Tongue (tissue), 2 donors: ENCODE measurements around the gene MCM5. TPM values are rescaled to one million over a fixed set of nuclear protein-coding genes. Genes with fewer than 3 reads are reported as not detected.
A peak's percentile ranks its signal among the peaks of the same experiment; 100 is the strongest.

ENCODE experiments used
- DNase-seq: peaks from one replicate; pipeline ENCODE4 v3.0.0-alpha.2; 2015
- total RNA-seq: library from RNA; depleted of rRNA; stranded (reverse); fragments of >200 nt; gene quantifications from one replicate; pipeline ENCODE4 v1.2.3, GENCODE V29; 2014

Gene MCM5
- total RNA-seq, 1 donor from 2014 or later, result 26.7 TPM

DNA sequence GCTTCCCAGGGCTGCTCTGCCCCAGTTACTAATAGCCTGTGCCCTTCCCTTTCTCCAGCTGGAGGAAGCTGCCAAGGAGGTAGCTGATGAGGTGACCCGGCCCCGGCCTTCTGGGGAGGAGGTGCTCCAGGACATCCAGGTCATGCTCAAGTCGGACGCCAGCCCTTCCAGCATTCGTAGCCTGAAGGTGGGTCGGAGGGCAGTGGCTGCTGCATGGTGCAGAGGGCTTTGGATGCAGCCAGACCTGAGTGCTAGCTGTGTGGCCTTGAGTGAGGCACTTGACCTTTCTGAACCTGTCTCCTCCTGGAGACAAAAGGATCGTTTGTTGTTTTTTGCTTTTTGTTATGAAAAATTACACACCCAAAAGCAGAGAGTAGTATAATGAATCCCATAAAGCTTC is 3.4 kb downstream of the MCM5 start:
- DNase-seq, result no peak

DNA sequence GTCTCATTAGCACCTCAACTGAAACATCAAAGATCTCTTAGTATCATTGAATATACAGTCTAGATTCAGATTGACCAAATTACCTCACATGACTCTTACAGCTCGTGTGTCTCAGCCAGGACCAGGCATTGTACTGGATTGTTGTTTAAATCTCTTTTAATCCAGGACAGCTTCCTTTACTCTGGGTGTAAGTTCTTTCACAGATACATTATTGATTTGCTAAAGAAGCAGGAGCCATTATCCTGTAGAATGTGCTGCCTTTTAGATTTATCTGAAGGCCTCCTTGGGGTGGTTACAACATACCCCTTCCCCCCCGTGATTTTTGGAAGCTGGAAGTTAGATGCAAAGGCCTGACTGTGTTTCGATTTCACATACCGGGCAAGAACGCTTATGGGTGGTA is 4.2 kb downstream of the MCM5 start:
- DNase-seq, result no peak

DNA sequence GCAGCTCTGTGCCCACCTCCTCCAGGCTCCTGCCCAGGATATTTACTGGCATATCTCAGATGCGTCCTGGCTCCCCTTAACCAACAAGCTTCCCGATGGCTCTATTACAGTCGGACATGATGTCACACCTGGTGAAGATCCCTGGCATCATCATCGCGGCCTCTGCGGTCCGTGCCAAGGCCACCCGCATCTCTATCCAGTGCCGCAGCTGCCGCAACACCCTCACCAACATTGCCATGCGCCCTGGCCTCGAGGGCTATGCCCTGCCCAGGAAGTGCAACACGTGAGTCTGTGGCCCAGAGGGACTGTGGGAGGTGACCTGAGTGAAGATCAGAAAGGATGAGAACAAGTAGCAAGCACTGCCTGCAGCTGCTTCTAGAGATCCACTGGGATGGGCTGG is 6.5 kb downstream of the MCM5 start:
- DNase-seq, result no peak

DNA sequence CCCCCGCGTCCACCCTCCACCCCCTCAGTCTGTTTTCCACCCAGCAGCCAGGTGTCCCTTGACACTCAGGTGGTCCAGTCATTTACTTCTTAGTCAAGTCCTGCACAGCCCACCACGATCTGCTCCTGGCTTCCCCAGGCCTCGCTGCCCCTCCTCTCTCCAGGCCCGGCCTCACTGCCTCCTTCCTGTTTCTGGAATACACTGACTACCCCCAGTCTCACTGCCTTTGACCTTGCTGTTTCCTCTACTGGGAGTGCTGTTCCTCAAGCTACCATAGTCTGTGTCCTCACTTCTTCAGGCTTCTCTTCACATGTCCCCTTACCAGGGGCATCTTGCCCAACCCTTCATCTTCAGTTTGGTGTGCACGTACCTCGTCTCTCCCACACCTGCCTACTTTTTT is 7.4 kb downstream of the MCM5 start:
- no peak for DNase-seq

DNA sequence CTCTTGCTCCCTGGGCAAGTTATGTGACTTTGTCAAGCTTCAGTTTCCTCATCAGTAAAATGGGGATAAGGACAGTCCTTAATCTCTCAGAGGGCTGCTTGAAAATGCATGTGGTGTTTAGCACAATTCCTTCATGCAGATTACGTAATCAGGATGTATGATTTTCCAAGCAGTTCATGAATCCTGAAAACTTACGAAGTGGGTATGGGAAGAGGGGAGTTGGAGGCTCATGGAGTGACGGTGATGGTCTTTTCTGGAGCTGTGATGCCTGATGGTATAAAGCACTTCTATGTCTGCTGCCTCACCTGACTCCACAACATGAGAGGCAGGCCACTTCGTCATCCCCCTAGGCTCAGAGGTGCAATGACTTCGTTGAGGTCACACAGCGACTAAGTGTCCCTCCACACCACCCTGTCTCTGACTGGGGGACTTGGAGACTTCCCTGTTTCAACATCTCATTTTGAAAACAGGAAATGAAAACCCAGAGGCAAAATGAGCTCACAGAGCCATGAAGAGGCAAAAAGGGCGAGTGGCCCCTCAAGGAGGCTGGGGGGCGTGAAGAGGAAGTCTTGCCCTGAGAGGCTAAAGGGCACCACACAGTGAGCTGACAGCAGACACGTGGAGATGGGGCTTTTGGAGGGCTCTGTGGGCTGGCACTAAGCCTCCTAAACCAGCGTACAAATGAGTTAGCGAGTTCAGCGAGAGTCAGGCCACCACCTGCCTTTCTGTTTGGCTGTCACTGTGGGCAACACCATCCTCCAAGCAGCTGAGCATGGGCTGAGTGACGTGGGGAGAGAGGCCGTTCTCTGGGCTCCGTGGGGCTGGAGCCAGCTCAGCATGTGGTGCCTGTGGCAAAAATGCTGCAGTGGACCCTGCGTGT is 10.1 kb downstream of the MCM5 start:
- peak; percentile 55 for DNase-seq

DNA sequence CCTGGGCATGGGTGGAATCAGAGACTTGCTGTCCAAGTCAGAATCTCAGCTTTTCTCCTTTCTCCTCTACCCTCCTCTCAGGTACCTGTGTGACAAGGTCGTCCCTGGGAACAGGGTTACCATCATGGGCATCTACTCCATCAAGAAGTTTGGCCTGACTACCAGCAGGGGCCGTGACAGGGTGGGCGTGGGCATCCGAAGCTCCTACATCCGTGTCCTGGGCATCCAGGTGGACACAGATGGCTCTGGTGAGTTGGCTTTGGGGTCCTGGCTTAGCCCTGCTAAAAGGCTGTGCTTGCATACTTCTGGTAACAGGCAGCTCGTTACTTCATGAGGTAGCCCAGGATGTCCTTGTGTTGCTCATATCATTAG is 10.7 kb downstream of the MCM5 start:
- no peak for DNase-seq

DNA sequence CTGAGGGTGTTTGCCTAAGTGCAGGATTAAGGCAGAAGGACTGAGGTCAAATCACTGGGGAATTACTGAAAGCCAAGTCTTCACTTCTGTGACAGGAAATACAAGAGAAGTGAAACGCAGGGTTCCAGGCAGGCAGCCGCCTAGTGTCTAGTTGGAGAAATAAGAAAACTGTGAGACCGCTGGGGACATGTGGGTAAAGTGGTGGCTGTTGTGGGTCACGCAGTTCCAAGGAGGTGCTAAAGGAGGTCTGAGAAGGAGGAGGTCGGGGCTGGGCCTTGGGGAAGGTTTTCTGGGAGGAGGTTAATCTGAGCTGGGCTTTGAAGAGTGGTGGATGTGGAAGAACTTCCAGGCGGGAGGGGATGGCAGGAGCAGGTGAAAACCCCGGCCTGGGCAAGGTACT is 11.2 kb downstream of the MCM5 start:
- no peak for DNase-seq

DNA sequence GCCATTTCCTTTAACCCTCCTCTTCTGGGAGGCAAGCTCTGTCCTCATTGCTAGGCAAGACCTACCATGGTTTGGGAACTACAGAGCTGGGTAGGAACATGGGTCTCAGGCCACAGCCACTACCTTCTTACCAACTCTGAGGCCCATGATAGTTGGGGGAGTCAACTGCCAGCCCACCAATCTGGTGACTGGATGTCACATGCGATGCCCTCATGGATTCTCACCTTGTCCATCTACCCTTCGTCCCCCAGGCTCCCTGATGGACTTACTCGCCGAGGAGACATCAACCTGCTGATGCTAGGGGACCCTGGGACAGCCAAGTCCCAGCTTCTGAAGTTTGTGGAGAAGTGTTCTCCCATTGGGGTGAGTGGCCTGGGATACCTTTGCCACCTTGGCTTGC is 13.7 kb downstream of the MCM5 start:
- no peak for DNase-seq

DNA sequence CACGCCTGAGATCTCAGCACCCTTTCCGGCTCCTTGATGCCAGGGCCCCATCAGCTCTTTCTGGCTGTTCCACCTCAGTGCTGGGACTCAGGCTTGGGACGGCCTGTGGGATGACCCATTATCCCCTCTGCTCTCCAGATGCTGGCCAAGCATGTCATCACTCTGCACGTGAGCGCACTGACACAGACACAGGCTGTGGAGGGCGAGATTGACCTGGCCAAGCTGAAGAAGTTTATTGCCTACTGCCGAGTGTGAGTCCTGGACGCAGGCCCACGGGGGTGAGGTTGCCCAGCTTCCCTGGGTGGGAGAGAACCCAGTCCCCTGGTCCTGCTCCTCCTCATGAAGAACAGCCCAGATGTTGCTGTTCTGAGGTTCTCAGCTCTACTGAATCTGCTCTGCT is 17.7 kb downstream of the MCM5 start:
- no peak for DNase-seq

DNA sequence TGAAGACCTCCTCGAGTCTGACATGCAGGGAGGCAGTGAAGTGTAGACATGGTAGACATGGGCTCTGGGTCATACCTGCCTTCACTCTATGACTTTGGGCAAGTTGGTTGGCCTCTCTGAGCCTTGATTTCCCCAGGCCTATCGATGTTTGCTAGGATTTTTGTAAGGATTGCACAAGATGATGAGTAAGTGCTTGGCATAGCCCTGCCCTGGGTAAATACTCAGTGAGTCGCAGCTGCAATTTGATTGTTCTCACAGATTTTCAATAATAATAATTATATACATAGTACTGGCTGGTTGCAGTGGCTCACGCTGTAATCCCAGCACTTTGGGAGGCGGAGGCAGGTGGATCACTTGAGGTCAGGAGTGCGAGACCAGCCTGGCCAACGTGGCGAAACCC is 18.1 kb downstream of the MCM5 start:
- no peak for DNase-seq

DNA sequence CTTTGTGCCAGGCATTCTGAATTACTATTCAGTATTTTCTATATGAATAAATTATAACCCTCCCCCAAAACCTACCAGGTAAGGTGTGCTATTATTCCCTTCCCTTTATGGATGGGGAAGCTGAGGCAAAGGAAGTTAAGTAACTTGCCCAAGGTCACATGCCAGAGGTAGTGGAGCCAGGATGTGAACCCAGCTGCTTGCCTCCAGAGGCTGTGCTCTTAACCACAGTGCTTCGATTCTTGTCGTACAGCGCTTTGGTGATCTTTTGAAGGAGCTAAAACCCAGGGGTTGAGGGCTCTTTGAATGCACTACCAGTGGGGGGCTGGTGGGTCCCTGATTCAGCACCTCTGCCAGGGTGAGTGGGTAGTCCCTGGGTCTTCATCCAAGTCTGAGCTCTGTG is 18.8 kb downstream of the MCM5 start:
- no peak for DNase-seq

DNA sequence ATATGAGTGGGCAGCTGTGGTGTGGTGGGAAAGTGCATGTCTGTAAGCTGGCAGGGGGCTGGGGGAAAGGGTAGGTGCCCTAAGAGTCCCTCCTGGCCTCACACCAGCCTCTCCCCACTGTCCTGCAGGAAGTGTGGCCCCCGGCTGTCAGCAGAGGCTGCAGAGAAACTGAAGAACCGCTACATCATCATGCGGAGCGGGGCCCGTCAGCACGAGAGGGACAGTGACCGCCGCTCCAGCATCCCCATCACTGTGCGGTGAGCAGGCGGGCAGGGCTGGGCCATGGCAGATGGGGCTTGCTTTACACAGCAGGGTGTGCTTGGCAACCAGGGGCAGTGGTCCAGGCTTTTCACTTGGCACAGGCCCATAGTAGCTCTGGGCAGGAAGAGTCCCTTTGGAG is 19.8 kb downstream of the MCM5 start:
- no peak for DNase-seq

DNA sequence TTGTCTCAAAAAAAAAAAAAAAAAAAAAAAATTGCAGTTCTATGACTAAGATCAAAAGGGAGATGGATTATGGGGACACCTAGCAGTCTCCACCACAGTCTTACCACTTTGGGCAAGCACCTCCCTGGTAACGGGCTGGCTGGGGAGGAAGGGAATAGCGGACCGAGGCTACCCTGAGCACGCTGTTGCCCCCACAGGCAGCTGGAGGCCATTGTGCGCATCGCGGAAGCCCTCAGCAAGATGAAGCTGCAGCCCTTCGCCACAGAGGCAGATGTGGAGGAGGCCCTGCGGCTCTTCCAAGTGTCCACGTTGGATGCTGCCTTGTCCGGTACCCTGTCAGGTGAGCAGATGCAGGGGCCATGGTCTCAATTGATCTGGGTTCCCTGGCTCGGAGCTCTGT is 21.2 kb downstream of the MCM5 start:
- DNase-seq, result no peak

DNA sequence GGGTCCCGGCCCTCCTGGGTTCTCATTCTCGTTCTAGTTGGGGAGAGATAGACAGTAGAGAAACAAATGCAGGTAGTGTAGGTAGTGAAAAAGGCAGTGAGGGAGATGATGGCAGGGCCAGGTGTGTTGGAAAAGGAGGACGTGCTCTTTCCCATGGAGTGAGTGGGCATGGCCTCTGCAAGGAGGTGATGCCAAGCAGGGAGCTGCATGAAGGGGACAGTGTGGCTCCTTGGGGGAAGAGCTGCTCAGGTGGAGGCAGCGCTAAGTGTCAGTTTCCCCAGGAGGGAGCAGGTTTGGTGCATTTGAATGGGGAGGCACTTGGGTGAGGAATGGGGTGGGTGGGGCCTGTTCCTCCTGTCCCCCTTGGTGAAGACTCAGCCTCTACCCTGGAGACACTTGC is 22.2 kb downstream of the MCM5 start:
- DNase-seq, result no peak

DNA sequence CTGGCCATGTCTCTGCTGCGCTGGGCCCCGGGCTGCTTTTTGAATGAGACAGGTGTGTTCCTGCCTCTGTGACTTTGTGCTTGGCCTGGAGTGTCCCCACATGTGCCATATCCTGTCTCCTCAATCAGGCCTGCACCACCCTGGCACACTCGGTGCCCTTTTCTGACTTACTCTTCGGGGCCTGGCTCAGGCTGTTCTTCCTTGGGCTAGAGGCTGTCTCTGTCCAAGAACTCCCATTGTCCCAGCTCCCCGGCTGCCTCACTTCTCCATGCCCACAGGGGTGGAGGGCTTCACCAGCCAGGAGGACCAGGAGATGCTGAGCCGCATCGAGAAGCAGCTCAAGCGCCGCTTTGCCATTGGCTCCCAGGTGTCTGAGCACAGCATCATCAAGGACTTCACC is 23.0 kb downstream of the MCM5 start:
- DNase-seq, result no peak

DNA sequence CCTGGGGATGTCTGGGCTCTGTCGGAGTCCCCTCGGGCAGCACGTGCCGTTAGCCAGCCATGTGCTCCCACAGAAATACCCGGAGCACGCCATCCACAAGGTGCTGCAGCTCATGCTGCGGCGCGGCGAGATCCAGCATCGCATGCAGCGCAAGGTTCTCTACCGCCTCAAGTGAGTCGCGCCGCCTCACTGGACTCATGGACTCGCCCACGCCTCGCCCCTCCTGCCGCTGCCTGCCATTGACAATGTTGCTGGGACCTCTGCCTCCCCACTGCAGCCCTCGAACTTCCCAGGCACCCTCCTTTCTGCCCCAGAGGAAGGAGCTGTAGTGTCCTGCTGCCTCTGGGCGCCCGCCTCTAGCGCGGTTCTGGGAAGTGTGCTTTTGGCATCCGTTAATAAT is 24.1 kb downstream of the MCM5 start:
- DNase-seq, result no peak

DNA sequence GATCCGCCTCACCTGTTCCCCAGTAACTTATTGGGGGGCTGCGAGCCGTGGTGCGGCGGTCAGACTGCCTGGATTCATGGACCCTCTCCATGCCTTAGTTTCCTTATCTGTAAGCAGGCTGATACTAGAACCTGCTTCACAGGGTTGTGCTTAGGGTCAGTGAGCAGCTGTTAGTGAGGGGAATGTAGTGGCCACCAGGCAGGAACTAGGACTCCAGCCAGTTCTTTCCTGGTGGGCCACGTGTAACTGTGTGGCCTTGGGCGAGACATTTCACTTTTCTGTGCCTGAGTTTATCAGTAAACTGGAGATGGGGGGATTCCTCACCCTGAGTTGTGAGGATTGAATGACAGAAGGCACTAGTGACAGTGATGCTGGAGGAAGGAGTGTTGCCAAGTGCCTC is 24.8 kb downstream of the MCM5 start:
- no peak for DNase-seq

DNA sequence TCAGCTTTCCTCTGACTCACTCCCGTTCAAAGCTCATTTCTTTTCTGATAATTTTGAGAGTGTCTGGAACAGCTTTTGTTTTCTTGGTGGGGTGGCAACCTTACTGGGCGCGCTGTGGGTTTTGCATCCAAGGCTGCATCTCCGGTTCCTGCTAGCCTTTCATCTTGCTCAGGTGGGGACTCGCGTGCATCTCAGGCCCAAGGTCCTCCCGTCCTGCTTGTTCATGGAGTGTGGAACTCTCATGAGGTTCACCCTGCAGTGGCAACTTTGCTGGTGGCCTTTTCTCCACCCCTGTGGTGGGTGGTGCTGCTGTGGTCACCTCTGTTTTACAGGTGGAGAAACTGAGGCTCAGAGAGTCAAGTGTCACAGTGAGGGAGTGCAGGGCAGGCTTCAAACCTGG is 25.6 kb downstream of the MCM5 start:
- DNase-seq, result no peak

DNA sequence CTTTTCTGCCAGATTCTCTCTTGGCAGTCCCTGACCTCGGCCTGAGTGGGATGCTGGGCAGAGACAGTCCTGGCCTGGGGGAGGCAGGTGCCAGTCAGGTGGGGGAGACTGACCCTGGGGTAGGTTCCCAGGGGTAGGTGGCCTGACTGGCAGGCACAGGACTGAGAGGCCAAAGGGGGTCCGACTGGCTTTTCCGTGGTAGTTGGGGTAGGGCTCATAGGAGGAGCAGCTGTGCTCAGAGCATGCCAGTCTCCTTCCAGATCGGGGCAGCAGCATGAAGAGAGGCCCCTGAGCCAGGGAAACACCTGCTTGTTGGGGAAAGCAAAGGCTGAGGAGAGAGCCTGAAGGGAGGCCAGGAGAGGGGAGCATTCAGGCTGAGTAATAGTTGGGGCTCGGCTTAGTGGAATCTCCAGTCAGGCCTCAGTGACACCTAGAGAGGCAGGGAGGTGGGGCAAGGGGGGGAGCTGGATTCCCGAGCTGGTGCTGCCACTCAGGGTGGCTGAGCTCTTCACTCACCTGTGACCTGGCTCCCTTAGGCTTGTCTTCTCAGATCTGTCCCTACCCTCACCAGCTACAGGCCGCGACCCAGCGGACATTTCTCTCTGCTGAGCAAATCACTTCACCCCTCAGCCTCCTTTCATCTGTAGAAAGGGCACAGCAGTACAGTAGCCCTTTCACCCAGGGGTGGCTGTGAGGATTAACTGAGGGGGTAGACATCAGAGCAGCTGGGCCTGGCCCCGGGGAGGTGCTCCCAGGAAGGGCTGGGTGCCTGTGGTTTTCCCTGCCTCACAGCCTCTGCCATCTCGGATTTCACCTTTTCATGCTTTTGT is 26.2 kb downstream of the MCM5 start:
- peak; percentile 50 for DNase-seq

DNA sequence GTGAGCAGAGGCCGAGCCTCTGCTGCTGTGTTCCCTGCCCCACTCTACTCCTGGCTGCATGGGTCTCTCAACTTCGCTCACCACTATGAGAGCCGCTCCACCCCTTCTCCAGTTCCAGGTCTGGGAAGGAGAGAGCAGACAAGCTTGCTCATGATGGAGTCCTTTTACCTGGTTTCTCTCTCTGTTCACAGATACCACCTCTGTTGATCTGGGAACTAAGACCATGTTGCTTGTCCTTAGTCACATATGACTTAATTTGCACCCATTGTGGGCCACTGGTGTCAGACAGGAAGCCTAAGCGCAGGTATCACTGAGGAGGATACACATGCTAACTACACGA is 26.8 kb downstream of the MCM5 start:
- no peak for DNase-seq

DNA sequence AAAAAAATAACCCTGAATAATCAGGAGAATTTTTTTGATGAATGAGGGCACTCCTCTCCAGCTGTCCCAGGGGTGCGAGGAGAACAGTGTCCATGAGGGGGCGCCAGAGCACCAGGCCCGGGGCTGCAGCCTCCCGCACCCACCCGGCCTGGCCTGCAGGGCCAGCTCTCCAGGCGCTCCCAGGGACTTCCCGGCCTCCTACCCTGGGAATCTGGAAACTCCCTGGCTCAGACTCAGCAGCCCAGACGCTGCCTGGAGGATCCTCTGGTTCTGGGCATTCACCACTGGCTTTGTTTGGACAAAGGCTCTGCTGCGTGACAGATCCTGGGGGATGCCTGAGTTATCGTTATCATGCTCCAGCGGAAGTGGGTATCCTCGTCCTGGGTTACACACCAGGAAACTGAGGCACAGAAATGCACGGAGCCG is 31.0 kb downstream of the MCM5 start:
- peak; percentile 91 for DNase-seq

DNA sequence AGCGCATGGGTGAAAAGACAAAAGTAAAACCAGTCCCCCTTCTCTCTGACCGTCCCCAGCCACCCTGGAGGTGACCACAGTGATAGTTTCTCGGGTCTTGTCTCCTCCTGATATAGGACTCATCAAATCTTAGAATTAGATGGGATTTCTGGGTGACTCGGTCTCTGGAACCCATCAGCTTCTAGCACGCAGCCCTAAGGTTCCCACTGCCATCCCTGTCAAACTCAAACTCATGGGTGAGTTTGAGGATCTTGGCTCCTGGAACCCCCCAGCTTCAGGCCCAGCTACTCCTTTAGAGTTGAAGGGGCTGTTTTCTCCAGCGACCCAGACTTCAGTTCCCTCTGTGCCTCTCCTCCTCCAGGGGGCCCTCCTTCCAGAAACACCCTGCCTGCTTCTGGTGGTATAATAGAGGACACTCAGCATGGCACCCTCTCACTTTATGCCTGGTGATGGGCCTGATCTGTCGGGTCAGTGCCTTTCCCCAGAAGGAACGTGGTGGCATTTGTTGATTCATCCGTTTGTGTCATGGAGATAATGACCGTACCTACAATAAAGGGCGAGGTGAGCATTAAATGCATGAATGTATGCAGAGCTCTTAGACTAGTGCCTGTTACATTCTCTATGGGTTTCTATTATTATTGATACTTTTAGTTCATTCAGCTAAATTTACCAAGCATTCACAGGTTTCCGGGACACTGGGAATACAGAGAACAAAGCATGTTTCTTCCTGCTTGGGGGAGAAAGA is 31.7 kb downstream of the MCM5 start:
- no peak for DNase-seq

DNA sequence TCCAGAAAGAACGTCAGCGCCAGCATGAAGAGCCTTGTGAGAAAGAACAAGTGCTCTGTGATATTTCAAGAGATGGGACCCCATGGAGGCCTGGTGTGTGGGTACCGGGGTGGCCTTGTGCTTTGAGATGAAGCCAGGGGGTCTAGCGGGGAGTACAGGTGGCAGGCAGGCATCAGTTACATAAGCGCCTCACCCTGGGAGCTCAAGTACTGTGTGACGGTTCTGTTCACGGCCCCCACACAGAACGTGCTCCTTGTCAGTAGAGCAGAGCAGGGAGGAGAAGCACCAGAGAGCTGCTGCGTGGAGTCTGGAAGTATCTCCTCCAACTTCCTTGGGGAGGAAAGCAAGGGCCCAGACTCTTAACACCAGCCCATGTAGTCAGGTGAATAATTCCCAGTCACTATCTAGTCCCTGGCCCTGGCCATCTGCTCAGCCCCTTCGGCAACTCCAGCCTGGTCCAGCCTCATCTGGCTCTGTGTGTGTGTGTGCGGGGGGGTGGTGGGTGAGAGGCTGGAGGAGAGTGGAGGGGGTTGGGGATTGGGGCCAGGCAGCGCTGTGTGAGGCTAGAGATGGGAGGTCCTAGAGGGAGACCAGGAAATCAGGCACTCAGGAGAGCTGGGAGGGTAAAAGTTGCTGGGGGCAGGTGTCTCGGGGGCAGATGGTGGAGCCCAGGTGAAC is 32.4 kb downstream of the MCM5 start:
- no peak for DNase-seq
